ENCODE data around the gene CDKN2A.

Gene CDKN2A

GRCh38 chr9:21943464-21943863, 50.7 kb downstream of the CDKN2A start:
- no peak for DNase-seq (ENCODE audit: low read depth in 2 of 2)

GRCh38 chr9:21941337-21941995, 52.7 kb downstream of the CDKN2A start:
- no peak for DNase-seq (ENCODE audit: low read depth in 2 of 2)

- DNase-seq (ENCODE audit: low read depth in 2 of 2) = no peak
Measured at GRCh38 chr9:21936161-21936560, 58.0 kb downstream of the CDKN2A start.

- DNase-seq (ENCODE audit: low read depth in 2 of 2) = no peak
Measured at GRCh38 chr9:21935631-21936030, 58.6 kb downstream of the CDKN2A start.

- DNase-seq (ENCODE audit: low read depth in 2 of 2) = no peak
Measured at GRCh38 chr9:21933865-21934264, 60.3 kb downstream of the CDKN2A start.

- DNase-seq (ENCODE audit: low read depth in 2 of 2) = no peak
Measured at GRCh38 chr9:21933281-21933680, 60.9 kb downstream of the CDKN2A start.

GRCh38 chr9:21931428-21931827, 62.8 kb downstream of the CDKN2A start:
- no peak for DNase-seq (ENCODE audit: low read depth in 2 of 2)

- no peak for DNase-seq (ENCODE audit: low read depth in 2 of 2)
Measured at GRCh38 chr9:21927752-21928151, 66.4 kb downstream of the CDKN2A start.

- DNase-seq (ENCODE audit: low read depth in 2 of 2) = no peak
Measured at GRCh38 chr9:21923694-21924093, 70.5 kb downstream of the CDKN2A start.

GRCh38 chr9:21919377-21920362, 74.5 kb downstream of the CDKN2A start:
- DNase-seq (ENCODE audit: low read depth in 2 of 2) = peak; percentile 26 to 40

All from fibroblast of skin of left biceps (primary cell).